ENCODE results near the gene SLC41A3.

DNA sequence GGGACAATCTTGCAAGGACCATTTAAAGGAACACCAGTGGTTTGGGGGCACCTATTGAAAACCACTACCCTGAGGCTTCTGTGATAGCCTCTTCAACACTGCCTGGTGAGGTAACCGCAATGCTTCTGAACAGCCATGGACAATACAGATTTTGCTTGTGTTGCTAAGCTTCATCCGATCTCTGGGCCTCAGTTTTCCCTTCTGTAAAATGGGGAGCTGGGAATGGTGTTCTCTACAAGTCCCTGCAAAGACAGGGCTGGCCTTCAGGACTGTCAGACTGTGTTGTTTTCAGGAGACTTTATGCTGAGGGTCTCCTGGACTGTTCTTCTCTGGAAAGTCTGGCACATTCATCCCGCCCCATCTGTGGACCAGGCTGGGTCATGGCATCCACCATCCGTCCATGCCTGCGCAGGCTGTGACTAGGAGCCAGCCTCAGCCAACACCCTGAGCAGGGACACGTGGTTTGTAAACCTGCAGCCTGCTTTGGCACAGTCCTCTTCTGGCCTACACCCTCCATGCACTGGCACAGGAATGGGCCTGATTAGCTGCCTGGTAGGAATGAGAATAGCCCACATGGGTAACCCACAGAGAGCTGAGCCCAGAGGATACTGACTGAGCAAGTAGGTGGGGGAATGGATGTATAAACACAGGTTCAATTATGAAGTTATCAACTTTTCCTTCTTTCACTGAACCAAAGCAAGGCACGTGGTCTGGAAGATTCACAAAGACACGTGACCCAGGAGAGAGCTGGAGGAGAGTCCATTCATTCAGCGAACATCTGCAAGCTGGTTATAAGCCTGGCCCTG is 59.7 kb downstream of the SLC41A3 start:
- TF ChIP-seq HDAC2 (IDR thresholded peaks at IDR 0.05; ENCODE audit: borderline replicate concordance in 1 of 2, low read depth in 2 of 2, low read length in 2 of 2) (no peak), CHD2 (IDR thresholded peaks at IDR 0.05; ENCODE audit: low read length) (no peak)
- TF ChIP-seq, protein P1, sequence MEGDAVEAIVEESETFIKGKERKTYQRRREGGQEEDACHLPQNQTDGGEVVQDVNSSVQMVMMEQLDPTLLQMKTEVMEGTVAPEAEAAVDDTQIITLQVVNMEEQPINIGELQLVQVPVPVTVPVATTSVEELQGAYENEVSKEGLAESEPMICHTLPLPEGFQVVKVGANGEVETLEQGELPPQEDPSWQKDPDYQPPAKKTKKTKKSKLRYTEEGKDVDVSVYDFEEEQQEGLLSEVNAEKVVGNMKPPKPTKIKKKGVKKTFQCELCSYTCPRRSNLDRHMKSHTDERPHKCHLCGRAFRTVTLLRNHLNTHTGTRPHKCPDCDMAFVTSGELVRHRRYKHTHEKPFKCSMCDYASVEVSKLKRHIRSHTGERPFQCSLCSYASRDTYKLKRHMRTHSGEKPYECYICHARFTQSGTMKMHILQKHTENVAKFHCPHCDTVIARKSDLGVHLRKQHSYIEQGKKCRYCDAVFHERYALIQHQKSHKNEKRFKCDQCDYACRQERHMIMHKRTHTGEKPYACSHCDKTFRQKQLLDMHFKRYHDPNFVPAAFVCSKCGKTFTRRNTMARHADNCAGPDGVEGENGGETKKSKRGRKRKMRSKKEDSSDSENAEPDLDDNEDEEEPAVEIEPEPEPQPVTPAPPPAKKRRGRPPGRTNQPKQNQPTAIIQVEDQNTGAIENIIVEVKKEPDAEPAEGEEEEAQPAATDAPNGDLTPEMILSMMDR (IDR thresholded peaks at IDR 0.05; ENCODE audit: control extremely low read depth in 1 of 3, insufficient read depth in 1 of 3, low read depth in 1 of 3, low read length in 3 of 3): no peak
